OCI-LY7 (cell line): ENCODE data around the gene ZBTB6. TPM values are rescaled to one million over a fixed set of nuclear protein-coding genes. Genes with fewer than 3 reads are reported as not detected.

Experiments
- BruUV-seq: library from RNA; stranded (reverse); fragments of 400-500 nt; replicated peaks from 2 replicates; lab custom pipeline; 2021; lab: Mats Ljungman, UMichigan
- CTCF ChIA-PET: fragments of 300-600 bp; sonication (Branson Sonifier 250); formaldehyde crosslinking; loops from one replicate; lab custom pipeline; 2022; ENCODE audit warnings: antibody characterized with exemption; ENCODE audit not compliant: unreplicated experiment; lab: Charles Lee
- POLR2A ChIA-PET: fragments of 300-600 bp; sonication (Branson Sonifier 250); formaldehyde crosslinking; loops from one replicate; lab custom pipeline; 2022; ENCODE audit warnings: antibody characterized with exemption; lab: Charles Lee
- DNase-seq: peaks from one replicate; pipeline ENCODE4 v3.0.0-alpha.2; 2015; ENCODE audit warnings: low spot score
- H2AFZ ChIP-seq: fragments of 200-600 bp; sonication (generic), shearing (Covaris generic); 2 replicates; pipeline ENCODE4 v1.6.1; 2014; ENCODE audit warnings: mild to moderate bottlenecking, antibody characterized with exemption, low read length, moderate library complexity
- H3K27ac ChIP-seq: fragments of 200-600 bp; sonication (generic); 2 replicates; pipeline ENCODE4 v1.5.1; 2014; ENCODE audit warnings: mixed run types, low read depth, mild to moderate bottlenecking, moderate library complexity, low read length, inconsistent platforms; ENCODE audit not compliant: poor library complexity, severe bottlenecking
- H3K36me3 ChIP-seq: fragments of 200-600 bp; sonication (generic); 2 replicates; pipeline ENCODE4 v1.6.1; 2014; ENCODE audit warnings: mild to moderate bottlenecking, antibody characterized with exemption, low read length, moderate library complexity, mixed read lengths; ENCODE audit not compliant: insufficient read depth
- H3K4me1 ChIP-seq: fragments of 200-600 bp; sonication (generic); 2 replicates; pipeline ENCODE4 v1.5.1; 2014; ENCODE audit warnings: mild to moderate bottlenecking, low read length; ENCODE audit not compliant: insufficient read depth, poor library complexity, severe bottlenecking
- H3K4me2 ChIP-seq: fragments of 200-600 bp; sonication (generic); 2 replicates; pipeline ENCODE4 v1.6.1; 2014; ENCODE audit warnings: mild to moderate bottlenecking, low read length
- H3K4me3 ChIP-seq: fragments of 200-600 bp; sonication (generic); 2 replicates; pipeline ENCODE4 v1.5.1; 2014; ENCODE audit warnings: mild to moderate bottlenecking, low read depth, low read length; ENCODE audit not compliant: poor library complexity, severe bottlenecking
- H3K79me2 ChIP-seq: fragments of 200-600 bp; sonication (generic); 2 replicates; pipeline ENCODE4 v1.6.1; 2016; ENCODE audit warnings: low read depth, mild to moderate bottlenecking, low read length, moderate library complexity, mixed read lengths; ENCODE audit not compliant: insufficient read depth
- H3K9me2 ChIP-seq: fragments of 200-600 bp; sonication (generic); 2 replicates; pipeline ENCODE4 v1.6.1; 2016; ENCODE audit warnings: mild to moderate bottlenecking, low read length, mixed read lengths; ENCODE audit not compliant: insufficient read depth
- H3K9me3 ChIP-seq: fragments of 200-600 bp; sonication (generic); 2 replicates; pipeline ENCODE4 v1.6.1; 2014; ENCODE audit warnings: mild to moderate bottlenecking, mixed run types, low read length, mixed read lengths
- H4K20me1 ChIP-seq: fragments of 200-600 bp; sonication (generic); 2 replicates; pipeline ENCODE4 v1.6.1; 2014; ENCODE audit warnings: mild to moderate bottlenecking, antibody characterized with exemption, low read length, moderate library complexity, mixed read lengths; ENCODE audit not compliant: insufficient read depth
- EZH2phosphoT487 ChIP-seq: fragments of 200-600 bp; sonication (generic); IDR thresholded peaks from 2 replicates; pipeline ENCODE4 v1.6.1; 2018; ENCODE audit warnings: low read depth, borderline replicate concordance, mild to moderate bottlenecking, mixed run types, antibody characterized with exemption, low read length, moderate library complexity, mixed read lengths
- intact Hi-C: fragments of 100-400 bp; cut with micrococcal nuclease; formaldehyde crosslinking; loops from one replicate; pipeline ENCODE4 v1.10.0; 2022; ENCODE audit not compliant: unreplicated experiment
- total RNA-seq, 2 experiments: library from RNA; depleted of rRNA in 1 of 2; stranded (reverse); fragments of >200 nt in 1 of 2; shearing (Covaris generic) in 1 of 2; gene quantifications; 2 replicates each; pipeline ENCODE4 v1.2.3, GENCODE V29; 2014 to 2022
- TF ChIP-seq, protein P1 (sequence below): fragments of 200-600 bp; sonication (generic); conservative IDR thresholded peaks from 2 replicates; pipeline ENCODE4 v1.5.1; 2014; ENCODE audit warnings: mild to moderate bottlenecking, antibody characterized with exemption, low read length, moderate library complexity, mixed read lengths

The ZBTB6 gene
- total RNA-seq, 2 experiments from 2014 or later, result 8.1 to 9.4 TPM

DNA sequence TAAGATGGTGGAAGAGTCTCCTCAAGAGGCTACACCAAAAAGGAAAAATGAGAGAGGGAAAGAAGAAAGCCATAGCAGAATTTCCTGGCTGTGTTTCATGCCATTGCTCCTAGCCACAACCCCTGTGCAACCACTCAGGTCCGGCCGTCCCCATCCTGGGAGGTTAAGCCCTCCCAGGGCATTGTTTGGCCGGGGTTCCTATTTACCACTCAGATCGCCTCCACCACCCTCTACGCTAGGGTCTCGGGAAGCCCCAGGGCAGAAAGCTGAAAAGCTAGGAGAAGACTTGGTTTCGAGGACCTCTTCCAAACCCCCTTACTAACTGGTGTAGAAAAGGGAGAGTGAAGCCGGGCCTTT is 8.7 kb downstream of the ZBTB6 start:
- ChIA-PET CTCF (no interaction called here), POLR2A (interaction anchor here (0.8 to 4.5 kb wide), 10 partner anchors 9 to 436 kb away, joined by 3 to 30 read pairs (median 6); partner anchors contain the start of genes RABGAP1, ZBTB26 and ZBTB6)
- Histone ChIP-seq H4K20me1 (peaks cover 16% of the 10 kb centered on the region; the same call in 1 of the 2 replicates), H3K4me3 (peak overlapping the region; percentile 82), H3K27ac (peak overlapping the region; percentile 75), H3K79me2 (peaks cover 67% of the 10 kb centered on the region), H3K9me2 (no peaks in the 10 kb centered on the region), H2AFZ (peak overlapping the region; percentile 30; the same call in 1 of the 2 replicates), H3K4me2 (peak overlapping the region; percentile 92), H3K4me1 (peaks cover 41% of the 10 kb centered on the region), H3K36me3 (peaks cover 20% of the 10 kb centered on the region; the same call in 1 of the 2 replicates), H3K9me3 (no peaks in the 10 kb centered on the region)
- no TSS peak for BruUV-seq
- intact Hi-C loops, result loop anchor here (2.0 to 10.0 kb wide), 3 partner anchors 36 to 440 kb away; partner anchors contain the start of gene RABGAP1
- DNase-seq, result peak; percentile 70
- TF ChIP-seq EZH2phosphoT487, result no peak

DNA sequence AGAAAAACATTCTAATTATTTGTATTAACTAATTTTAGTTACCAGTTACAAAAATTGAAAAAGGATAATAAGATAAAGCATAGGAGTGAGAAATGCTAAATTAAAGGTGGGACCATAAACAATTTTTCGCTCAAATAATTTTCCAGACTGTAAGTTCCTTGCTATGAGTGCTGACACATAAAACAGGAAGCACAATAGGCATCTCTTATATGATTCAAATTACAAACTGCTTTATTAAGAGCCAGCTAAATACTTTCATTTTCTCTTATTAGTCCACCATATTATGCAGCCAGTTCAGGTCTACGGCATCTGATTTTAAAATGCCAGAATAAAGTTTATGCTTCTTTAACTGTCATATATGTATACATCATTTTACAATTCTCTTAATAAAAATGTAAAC is 12.3 kb downstream of the ZBTB6 start:
- POLR2A ChIA-PET, result interaction anchor here (0.6 to 4.1 kb wide), 7 partner anchors 9 to 366 kb away, joined by 3 to 29 read pairs (median 3); partner anchors contain the start of gene ZBTB6
- no peak for TF ChIP-seq EZH2phosphoT487
- TF ChIP-seq, protein P1, sequence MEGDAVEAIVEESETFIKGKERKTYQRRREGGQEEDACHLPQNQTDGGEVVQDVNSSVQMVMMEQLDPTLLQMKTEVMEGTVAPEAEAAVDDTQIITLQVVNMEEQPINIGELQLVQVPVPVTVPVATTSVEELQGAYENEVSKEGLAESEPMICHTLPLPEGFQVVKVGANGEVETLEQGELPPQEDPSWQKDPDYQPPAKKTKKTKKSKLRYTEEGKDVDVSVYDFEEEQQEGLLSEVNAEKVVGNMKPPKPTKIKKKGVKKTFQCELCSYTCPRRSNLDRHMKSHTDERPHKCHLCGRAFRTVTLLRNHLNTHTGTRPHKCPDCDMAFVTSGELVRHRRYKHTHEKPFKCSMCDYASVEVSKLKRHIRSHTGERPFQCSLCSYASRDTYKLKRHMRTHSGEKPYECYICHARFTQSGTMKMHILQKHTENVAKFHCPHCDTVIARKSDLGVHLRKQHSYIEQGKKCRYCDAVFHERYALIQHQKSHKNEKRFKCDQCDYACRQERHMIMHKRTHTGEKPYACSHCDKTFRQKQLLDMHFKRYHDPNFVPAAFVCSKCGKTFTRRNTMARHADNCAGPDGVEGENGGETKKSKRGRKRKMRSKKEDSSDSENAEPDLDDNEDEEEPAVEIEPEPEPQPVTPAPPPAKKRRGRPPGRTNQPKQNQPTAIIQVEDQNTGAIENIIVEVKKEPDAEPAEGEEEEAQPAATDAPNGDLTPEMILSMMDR, result no peak
- peaks cover 16% of the 10 kb centered on the region; the same call in 1 of the 2 replicates for H4K20me1 ChIP-seq
- CTCF ChIA-PET, result no interaction called here
- H3K4me3 ChIP-seq, result peak overlapping the region; percentile 67
- peaks cover 90% of the 10 kb centered on the region for H3K79me2 ChIP-seq
- peak overlapping the region; percentile 62 for H3K27ac ChIP-seq
- peaks cover 29% of the 10 kb centered on the region for H3K36me3 ChIP-seq
- peaks cover 65% of the 10 kb centered on the region for H3K4me1 ChIP-seq
- intact Hi-C loops, result loop anchor here (5.0 to 10.0 kb wide), 2 partner anchors 277 to 444 kb away; no protein-coding TSS in a partner anchor
- no peaks in the 10 kb centered on the region for H3K9me3 ChIP-seq
- BruUV-seq, result TSS peak; percentile 3
- peak overlapping the region; percentile 92 for H3K4me2 ChIP-seq
- no peak overlapping the region for H2AFZ ChIP-seq
- no peaks in the 10 kb centered on the region for H3K9me2 ChIP-seq
- peak; percentile 34 for DNase-seq

DNA sequence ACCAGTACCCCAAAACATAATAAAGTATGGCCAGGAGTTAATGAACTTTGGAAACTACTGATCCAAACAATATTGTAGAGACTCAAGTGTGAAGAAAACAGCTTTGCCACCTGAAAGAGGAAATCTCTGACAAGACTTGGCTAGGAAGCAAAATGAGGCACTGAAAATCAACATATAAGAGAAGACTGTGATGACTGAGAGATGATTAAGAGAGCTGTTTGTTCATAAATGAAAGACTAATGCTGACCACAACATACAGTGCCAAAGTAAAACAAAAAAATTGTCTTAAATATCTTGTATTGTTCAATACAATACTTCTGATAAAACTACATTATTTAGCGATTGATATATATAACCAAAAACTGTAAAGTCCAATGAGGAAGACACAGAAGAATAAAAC is 15.2 kb downstream of the ZBTB6 start:
- CTCF ChIA-PET, result no interaction called here
- POLR2A ChIA-PET, result interaction anchor here (0.7 to 2.3 kb wide), 4 partner anchors 15 to 440 kb away, joined by 3 to 8 read pairs (median 4); partner anchors contain the start of genes RABGAP1 and ZBTB6
- BruUV-seq, result no TSS peak
- Histone ChIP-seq H3K79me2 (peaks cover 83% of the 10 kb centered on the region), H3K4me1 (peaks cover 60% of the 10 kb centered on the region), H3K36me3 (peaks cover 57% of the 10 kb centered on the region), H3K4me3 (no peak overlapping the region), H4K20me1 (peaks cover 6% of the 10 kb centered on the region; the same call in 1 of the 2 replicates), H3K27ac (peak overlapping the region; percentile 49), H2AFZ (no peak overlapping the region), H3K9me2 (no peaks in the 10 kb centered on the region), H3K9me3 (no peaks in the 10 kb centered on the region), H3K4me2 (peak overlapping the region; percentile 25)
- TF ChIP-seq, protein P1, result no peak
- TF ChIP-seq EZH2phosphoT487, result no peak
- intact Hi-C loops, result no loop called here
- peak; percentile 11 for DNase-seq
